Prostate gland (tissue), 2 donors: ENCODE measurements around the gene SARDH. TPM values are rescaled to one million over a fixed set of nuclear protein-coding genes. Genes with fewer than 3 reads are reported as not detected.

Experiments used
- DNase-seq: peaks from one replicate; pipeline ENCODE4 v3.0.0-alpha.2; 2019; ENCODE audit warnings: low spot score
- H3K27ac ChIP-seq, 2 donors: fragments of 200-600 bp; sonication (generic); 2 replicates each; pipeline ENCODE4 v1.5.1; 2017 to 2019
- H3K27me3 ChIP-seq: fragments of 200-600 bp; sonication (generic); replicated peaks from 2 replicates; pipeline ENCODE4 v1.5.1; 2019; ENCODE audit not compliant: insufficient read depth
- H3K36me3 ChIP-seq, 2 donors: fragments of 200-600 bp; sonication (generic); 1 replicate in 1 of 2; 2 replicates in 1 of 2; pipeline versions ENCODE4 v1.5.1 to v1.8.1; 2017 to 2019
- H3K4me1 ChIP-seq: fragments of 200-600 bp; sonication (generic); replicated peaks from 2 replicates; pipeline ENCODE4 v1.5.1; 2019
- H3K4me3 ChIP-seq, 2 donors: fragments of 200-600 bp; sonication (generic); 2 replicates each; pipeline ENCODE4 v1.5.1; 2017 to 2019
- H3K9me3 ChIP-seq: fragments of 200-600 bp; sonication (generic); 2 replicates; pipeline ENCODE4 v1.5.1; 2017
- POLR2A ChIP-seq: fragments of 450-650 bp; IDR thresholded peaks from one replicate; pipeline ENCODE4 v1.6.1; 2016; ENCODE audit warnings: antibody characterized with exemption, mild to moderate bottlenecking
- POLR2AphosphoS5 ChIP-seq: sonication (generic); formaldehyde crosslinking; IDR thresholded peaks from one replicate; pipeline ENCODE4 v1.6.1; 2017; ENCODE audit warnings: antibody characterized with exemption
- WGBS: methylation state at CpG from one replicate; pipeline ENCODE4 v1.1.5; 2018; 5-methylcytosine and 5-hydroxymethylcytosine counted together
- intact Hi-C: fragments of 100-400 bp; cut with DNase I; formaldehyde crosslinking; loops from one replicate; pipeline ENCODE4 v1.14.2; 2022
- total RNA-seq, 2 donors: library from RNA; depleted of rRNA; stranded (reverse); fragments of >200 nt; gene quantifications; one replicate each; pipeline ENCODE4 v1.1.0, GENCODE V29; 2016
- TF ChIP-seq, protein P1 (sequence below), 4 experiments: fragments of 200-600 bp in 2 of 4; fragments of 450-650 bp in 2 of 4; sonication (generic) in 2 of 4; IDR thresholded peaks; 1 replicate in 3 of 4; 2 replicates in 1 of 4; pipeline ENCODE4 v1.5.1; 2016 to 2019; ENCODE audit warnings: antibody characterized with exemption in 4 of 4, mild to moderate bottlenecking in 2 of 4, moderate library complexity in 2 of 4

The SARDH gene
- total RNA-seq, 2 donors from 2014 or later: 6.7 to 7.2 TPM

DNA sequence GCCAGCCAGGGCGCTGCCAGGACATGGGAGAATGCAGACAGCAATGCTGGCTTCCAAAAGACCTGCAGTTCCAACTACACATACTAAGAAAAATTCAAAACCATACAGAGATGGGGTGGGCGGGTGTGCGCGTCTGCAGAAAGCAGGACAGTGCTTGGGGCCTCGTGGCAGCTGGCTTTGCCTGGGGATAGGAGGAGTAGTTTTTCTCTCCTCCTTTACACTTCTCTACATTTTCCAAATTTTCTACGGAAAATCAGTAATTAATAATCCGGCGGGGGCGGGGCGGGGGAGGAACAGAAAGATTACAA lies 43.6 kb upstream of the SARDH start:
- H3K4me1 ChIP-seq: no peaks in the 10 kb centered on the region
- no peaks in the 10 kb centered on the region for H3K9me3 ChIP-seq

DNA sequence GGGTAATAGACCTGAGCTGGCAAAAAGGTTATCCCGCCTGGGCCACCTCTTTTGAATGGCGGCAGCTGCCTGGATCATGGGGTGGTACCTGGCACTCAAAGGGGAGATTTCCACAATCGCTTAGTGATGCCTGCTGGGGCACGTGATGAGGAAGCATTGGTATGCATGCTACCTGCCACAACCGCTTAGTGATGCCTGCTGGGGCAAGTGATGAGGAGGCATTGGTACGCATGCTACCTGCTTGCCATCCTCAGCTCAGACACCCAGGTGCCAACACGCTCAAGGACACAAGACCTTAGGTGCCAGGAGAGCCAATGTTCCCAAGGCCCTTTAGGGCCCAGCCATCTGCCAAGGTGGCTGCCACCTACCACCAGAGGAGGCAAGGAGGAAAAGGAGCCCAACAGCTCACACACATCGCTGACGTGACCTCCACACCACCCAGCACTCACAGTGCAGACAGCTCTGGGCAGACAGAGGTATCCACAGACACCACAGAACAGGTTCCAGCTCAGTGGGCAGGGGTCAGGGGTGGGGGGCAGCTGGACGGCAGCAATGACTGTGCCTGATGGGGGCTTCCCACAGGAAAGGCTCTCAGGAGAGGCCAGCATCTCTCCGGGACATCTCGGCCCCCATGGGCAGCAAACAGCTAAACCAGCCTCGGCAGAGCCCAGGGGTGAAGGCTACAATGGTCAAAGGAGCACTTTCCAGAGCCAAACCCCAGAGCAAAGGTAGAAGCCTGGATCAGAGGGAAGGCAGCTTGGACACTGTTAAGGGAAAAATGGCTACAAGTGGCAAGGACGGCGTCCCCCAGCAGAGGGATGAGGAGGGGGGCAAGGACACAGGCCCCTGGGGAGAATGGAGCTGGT lies 43.0 kb upstream of the SARDH start:
- H3K27ac ChIP-seq: no peak overlapping the region
- no peaks in the 10 kb centered on the region for H3K9me3 ChIP-seq
- H3K27me3 ChIP-seq: no peaks in the 10 kb centered on the region
- no peak overlapping the region for H3K4me3 ChIP-seq
- TF ChIP-seq POLR2AphosphoS5 (no peak), POLR2A (no peak)
- TF ChIP-seq, protein P1, sequence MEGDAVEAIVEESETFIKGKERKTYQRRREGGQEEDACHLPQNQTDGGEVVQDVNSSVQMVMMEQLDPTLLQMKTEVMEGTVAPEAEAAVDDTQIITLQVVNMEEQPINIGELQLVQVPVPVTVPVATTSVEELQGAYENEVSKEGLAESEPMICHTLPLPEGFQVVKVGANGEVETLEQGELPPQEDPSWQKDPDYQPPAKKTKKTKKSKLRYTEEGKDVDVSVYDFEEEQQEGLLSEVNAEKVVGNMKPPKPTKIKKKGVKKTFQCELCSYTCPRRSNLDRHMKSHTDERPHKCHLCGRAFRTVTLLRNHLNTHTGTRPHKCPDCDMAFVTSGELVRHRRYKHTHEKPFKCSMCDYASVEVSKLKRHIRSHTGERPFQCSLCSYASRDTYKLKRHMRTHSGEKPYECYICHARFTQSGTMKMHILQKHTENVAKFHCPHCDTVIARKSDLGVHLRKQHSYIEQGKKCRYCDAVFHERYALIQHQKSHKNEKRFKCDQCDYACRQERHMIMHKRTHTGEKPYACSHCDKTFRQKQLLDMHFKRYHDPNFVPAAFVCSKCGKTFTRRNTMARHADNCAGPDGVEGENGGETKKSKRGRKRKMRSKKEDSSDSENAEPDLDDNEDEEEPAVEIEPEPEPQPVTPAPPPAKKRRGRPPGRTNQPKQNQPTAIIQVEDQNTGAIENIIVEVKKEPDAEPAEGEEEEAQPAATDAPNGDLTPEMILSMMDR (IDR thresholded peaks at IDR 0.05): no peak
- peaks cover 0 to 9% of the 10 kb centered on the region in 2 donors for H3K36me3 ChIP-seq
- WGBS: 93% methylated on average over 15 of the region's 15 CpGs
- DNase-seq: no peak
- H3K4me1 ChIP-seq: no peaks in the 10 kb centered on the region
- intact Hi-C loops: no loop called here

More for the DNA sequence above, 43.6 kb upstream of the SARDH start:
- no peak for DNase-seq
- 87% methylated on average over 10 of the region's 10 CpGs for WGBS
- peaks cover 0 to 9% of the 10 kb centered on the region in 2 donors for H3K36me3 ChIP-seq
- H3K27me3 ChIP-seq: no peaks in the 10 kb centered on the region
- intact Hi-C loops: no loop called here
- no peak overlapping the region for H3K27ac ChIP-seq
- TF ChIP-seq, protein P1 (IDR thresholded peaks at IDR 0.05): no peak
- no peak for TF ChIP-seq POLR2AphosphoS5
- no peak for TF ChIP-seq POLR2A
- no peak overlapping the region for H3K4me3 ChIP-seq

DNA sequence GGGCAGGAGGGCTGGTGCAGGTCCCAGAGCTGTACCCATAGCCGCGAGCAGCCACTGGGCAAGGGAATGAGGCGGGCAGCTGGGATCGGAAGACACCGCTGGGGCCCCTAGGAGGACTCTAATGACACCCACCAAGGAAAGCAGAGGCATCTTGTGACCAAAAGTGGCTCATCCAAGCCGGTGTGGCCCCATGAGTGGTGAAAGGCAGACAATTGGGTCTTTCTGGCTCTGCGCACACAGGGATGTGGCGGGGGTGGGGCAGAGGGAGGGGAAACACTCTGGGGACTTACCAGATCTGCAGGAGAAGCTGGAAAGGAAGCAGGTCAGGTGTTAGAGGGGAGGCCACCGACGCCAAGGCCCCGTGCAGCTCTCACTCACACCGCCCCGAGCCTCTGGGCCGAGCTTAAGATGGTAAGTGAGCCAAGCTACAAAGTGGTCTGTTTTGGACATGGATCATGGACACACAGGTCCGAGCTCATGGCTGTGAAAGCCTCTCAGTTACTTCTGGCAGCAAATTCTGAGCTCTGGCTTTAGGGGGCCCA lies 42.3 kb upstream of the SARDH start:
- TF ChIP-seq POLR2A: no peak
- TF ChIP-seq, protein P1 (IDR thresholded peaks at IDR 0.05): no peak
- TF ChIP-seq POLR2AphosphoS5: no peak
- 96% methylated on average over 15 of the region's 15 CpGs for WGBS
- no peaks in the 10 kb centered on the region for H3K27me3 ChIP-seq
- H3K9me3 ChIP-seq: no peaks in the 10 kb centered on the region
- H3K4me1 ChIP-seq: no peaks in the 10 kb centered on the region
- peaks cover 0 to 9% of the 10 kb centered on the region in 2 donors for H3K36me3 ChIP-seq
- no peak for DNase-seq
- H3K27ac ChIP-seq: no peak overlapping the region
- H3K4me3 ChIP-seq: no peak overlapping the region
- intact Hi-C loops: no loop called here

DNA sequence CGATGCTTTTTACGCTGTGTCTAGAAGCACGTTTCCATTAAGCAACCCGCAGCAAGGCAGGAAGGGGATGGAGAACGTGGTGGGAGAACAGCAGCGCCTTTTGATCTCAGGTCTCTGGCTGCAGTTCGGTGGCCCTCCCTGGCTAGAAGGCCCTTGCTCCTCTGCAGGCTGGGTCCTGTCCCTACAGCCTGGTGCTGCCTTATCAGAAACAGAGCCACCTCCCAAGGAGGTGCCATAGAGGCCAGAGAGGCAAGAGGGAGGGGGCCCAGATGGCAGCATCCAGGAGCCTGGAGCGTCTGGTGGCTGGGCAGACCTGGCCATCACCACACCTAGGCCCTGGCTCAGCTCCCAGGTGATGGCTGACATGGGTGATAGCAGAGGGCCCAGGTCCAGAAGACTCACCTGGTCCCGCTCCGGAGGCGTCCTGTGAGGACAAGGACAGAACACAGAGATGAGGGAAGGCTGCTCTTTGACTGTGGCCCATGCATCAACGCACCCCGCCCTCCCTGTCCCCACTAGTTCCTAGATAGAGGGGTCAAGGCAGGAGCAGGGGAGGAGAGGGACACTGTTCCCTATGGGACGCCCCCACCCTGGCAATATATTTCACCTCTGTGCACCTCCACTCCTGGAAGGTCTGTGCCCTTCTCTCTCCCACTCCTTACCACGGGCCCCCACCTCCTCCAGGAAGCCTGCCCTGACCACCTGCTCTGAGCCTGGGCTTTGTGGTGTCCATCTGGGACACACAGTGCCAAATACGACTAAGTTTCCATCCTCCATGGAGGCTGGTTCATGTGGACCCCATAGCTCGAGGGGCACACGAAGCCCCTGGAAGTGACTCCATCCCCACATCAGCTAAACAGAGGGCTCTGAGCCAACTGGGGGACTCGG lies 41.6 kb upstream of the SARDH start:
- no peak overlapping the region for H3K27ac ChIP-seq
- intact Hi-C loops: no loop called here
- WGBS: 88% methylated on average over 19 of the region's 19 CpGs
- H3K4me3 ChIP-seq: no peak overlapping the region
- H3K27me3 ChIP-seq: no peaks in the 10 kb centered on the region
- peaks cover 0 to 9% of the 10 kb centered on the region in 2 donors for H3K36me3 ChIP-seq
- H3K9me3 ChIP-seq: no peaks in the 10 kb centered on the region
- TF ChIP-seq POLR2A (no peak), POLR2AphosphoS5 (no peak)
- TF ChIP-seq, protein P1 (IDR thresholded peaks at IDR 0.05): no peak
- DNase-seq: no peak
- H3K4me1 ChIP-seq: no peaks in the 10 kb centered on the region
